GM15510 (cell line): ENCODE data around the gene AKAP13.

Source experiments
- POLR2A ChIP-seq: IDR thresholded peaks from 3 replicates; pipeline ENCODE4 v1.6.1; 2011; ENCODE audit warnings: borderline replicate concordance; ENCODE audit not compliant: insufficient read length; ENCODE audit errors: extremely low read depth

The AKAP13 gene

GRCh38 chr15:85386261-85386660 lies 5.9 kb downstream of the AKAP13 start:
- no peak for TF ChIP-seq POLR2A

GRCh38 chr15:85388566-85389305 lies 8.3 kb downstream of the AKAP13 start:
- TF ChIP-seq POLR2A: no peak

- TF ChIP-seq POLR2A: no peak
These were observed 8.9 kb downstream of the AKAP13 start for GRCh38 chr15:85389306-85389650.

- TF ChIP-seq POLR2A: no peak
These were observed 9.4 kb downstream of the AKAP13 start for GRCh38 chr15:85389772-85390171.

GRCh38 chr15:85393210-85393609 lies 12.8 kb downstream of the AKAP13 start:
- TF ChIP-seq POLR2A: no peak

GRCh38 chr15:85394554-85395333 lies 14.3 kb downstream of the AKAP13 start:
- TF ChIP-seq POLR2A: no peak

GRCh38 chr15:85396554-85396953 lies 16.2 kb downstream of the AKAP13 start:
- TF ChIP-seq POLR2A: no peak

- no peak for TF ChIP-seq POLR2A
These were observed 16.7 kb downstream of the AKAP13 start for GRCh38 chr15:85397151-85397550.

- no peak for TF ChIP-seq POLR2A
These were observed 17.5 kb downstream of the AKAP13 start for GRCh38 chr15:85397926-85398325.

- TF ChIP-seq POLR2A: no peak
These were observed 18.4 kb downstream of the AKAP13 start for GRCh38 chr15:85398822-85399221.

- no peak for TF ChIP-seq POLR2A
These were observed 19.2 kb downstream of the AKAP13 start for GRCh38 chr15:85399627-85400026.

- TF ChIP-seq POLR2A: no peak
These were observed 20.2 kb downstream of the AKAP13 start for GRCh38 chr15:85400606-85401005.

- no peak for TF ChIP-seq POLR2A
These were observed 20.8 kb downstream of the AKAP13 start for GRCh38 chr15:85401108-85401774.

GRCh38 chr15:85402195-85402881 lies 21.9 kb downstream of the AKAP13 start:
- no peak for TF ChIP-seq POLR2A

GRCh38 chr15:85403745-85404144 lies 23.3 kb downstream of the AKAP13 start:
- no peak for TF ChIP-seq POLR2A

- no peak for TF ChIP-seq POLR2A
These were observed 23.9 kb downstream of the AKAP13 start for GRCh38 chr15:85404176-85404917.
